Neuron (in vitro differentiated cells): ENCODE results near the gene PIK3CD.

ENCODE experiments used
- H2AFZ ChIP-seq: one replicate; pipeline ENCODE4 v1.6.1; 2013; ENCODE audit warnings: low read depth, mild to moderate bottlenecking, inconsistent platforms, low read length, moderate library complexity
- H3K27me3 ChIP-seq: one replicate; pipeline ENCODE4 v1.6.1; 2013; ENCODE audit warnings: low read length; ENCODE audit not compliant: insufficient read depth
- H3K36me3 ChIP-seq: one replicate; pipeline ENCODE4 v1.6.1; 2013; ENCODE audit warnings: low read length; ENCODE audit not compliant: insufficient read depth
- H3K4me1 ChIP-seq: one replicate; pipeline ENCODE4 v1.6.1; 2013; ENCODE audit warnings: low read length; ENCODE audit not compliant: insufficient read depth
- H3K4me3 ChIP-seq: 2 replicates; pipeline ENCODE4 v1.5.1; 2013; ENCODE audit warnings: mild to moderate bottlenecking, low read length, moderate library complexity
- H3K9me3 ChIP-seq: one replicate; pipeline ENCODE4 v1.6.1; 2013; ENCODE audit warnings: low read length

Gene PIK3CD

DNA sequence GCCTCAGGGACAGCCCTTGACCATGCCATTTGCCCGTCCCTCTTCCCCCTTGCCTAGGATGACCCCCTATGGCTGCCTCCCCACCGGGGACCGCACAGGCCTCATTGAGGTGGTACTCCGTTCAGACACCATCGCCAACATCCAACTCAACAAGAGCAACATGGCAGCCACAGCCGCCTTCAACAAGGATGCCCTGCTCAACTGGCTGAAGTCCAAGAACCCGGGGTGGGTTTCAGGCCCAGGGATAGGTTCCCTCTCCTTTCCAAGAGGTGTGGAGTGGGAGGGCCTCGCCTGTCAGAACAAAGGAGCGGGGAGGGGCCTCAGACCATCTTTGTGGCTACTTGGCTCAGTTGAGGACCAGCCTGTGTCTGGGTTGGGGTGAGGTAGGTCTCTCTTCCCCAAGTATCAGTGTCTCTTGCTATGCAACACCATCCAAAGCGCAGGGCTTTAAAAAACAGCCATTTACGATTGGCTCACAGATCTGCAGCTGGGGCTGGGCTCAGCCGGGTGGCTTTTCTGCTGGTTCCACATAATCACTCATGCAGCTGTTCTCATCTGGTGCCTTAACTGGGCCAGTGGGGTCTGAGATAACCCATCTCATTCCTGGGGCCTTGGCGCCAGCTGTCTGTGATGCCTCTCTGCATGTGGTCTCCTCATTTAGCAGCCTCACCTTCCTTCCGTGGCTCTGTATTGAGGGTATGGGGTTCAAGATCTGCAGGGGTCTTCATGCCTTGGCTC lies 71.7 kb downstream of the PIK3CD start:
- no peak overlapping the region for H3K4me3 ChIP-seq
- H3K27me3 ChIP-seq = no peaks in the 10 kb centered on the region
- no peaks in the 10 kb centered on the region for H3K4me1 ChIP-seq
- H3K9me3 ChIP-seq = peaks cover 1% of the 10 kb centered on the region
- H2AFZ ChIP-seq = no peak overlapping the region
- H3K36me3 ChIP-seq = peaks cover 3% of the 10 kb centered on the region

DNA sequence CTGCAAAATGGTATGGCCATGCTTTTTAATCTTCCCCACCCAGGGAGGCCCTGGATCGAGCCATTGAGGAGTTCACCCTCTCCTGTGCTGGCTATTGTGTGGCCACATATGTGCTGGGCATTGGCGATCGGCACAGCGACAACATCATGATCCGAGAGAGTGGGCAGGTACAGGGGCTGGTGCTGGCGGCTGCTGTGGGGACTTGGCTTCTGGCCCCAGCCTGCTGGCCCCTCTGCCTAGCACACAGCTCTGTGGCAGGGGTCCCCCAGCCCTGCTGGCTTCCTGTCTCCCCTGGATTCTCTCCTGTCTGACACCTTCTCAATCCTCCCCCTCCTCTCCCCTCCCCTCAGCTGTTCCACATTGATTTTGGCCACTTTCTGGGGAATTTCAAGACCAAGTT lies 72.4 kb downstream of the PIK3CD start:
- Histone ChIP-seq H3K9me3 (peaks cover 1% of the 10 kb centered on the region), H3K4me1 (no peaks in the 10 kb centered on the region), H3K4me3 (no peak overlapping the region), H3K36me3 (peaks cover 10% of the 10 kb centered on the region), H3K27me3 (no peaks in the 10 kb centered on the region), H2AFZ (no peak overlapping the region)

- Histone ChIP-seq H3K4me3 (no peak overlapping the region), H3K9me3 (peaks cover 1% of the 10 kb centered on the region), H3K4me1 (no peaks in the 10 kb centered on the region), H3K36me3 (peaks cover 17% of the 10 kb centered on the region), H3K27me3 (no peaks in the 10 kb centered on the region), H2AFZ (no peak overlapping the region)
Measured at GRCh38 chr1:9724706-9725476, 73.4 kb downstream of the PIK3CD start.

GRCh38 chr1:9726406-9726805 lies 74.9 kb downstream of the PIK3CD start:
- H2AFZ ChIP-seq = no peak overlapping the region
- H3K36me3 ChIP-seq = peaks cover 31% of the 10 kb centered on the region
- H3K27me3 ChIP-seq = no peaks in the 10 kb centered on the region
- H3K4me3 ChIP-seq = no peak overlapping the region
- no peaks in the 10 kb centered on the region for H3K4me1 ChIP-seq
- peaks cover 1% of the 10 kb centered on the region for H3K9me3 ChIP-seq

DNA sequence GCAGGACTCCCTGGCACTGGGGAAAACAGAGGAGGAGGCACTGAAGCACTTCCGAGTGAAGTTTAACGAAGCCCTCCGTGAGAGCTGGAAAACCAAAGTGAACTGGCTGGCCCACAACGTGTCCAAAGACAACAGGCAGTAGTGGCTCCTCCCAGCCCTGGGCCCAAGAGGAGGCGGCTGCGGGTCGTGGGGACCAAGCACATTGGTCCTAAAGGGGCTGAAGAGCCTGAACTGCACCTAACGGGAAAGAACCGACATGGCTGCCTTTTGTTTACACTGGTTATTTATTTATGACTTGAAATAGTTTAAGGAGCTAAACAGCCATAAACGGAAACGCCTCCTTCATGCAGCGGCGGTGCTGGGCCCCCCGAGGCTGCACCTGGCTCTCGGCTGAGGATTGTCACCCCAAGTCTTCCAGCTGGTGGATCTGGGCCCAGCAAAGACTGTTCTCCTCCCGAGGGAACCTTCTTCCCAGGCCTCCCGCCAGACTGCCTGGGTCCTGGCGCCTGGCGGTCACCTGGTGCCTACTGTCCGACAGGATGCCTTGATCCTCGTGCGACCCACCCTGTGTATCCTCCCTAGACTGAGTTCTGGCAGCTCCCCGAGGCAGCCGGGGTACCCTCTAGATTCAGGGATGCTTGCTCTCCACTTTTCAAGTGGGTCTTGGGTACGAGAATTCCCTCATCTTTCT lies 75.5 kb downstream of the PIK3CD start:
- Histone ChIP-seq H3K4me3 (no peak overlapping the region), H3K27me3 (no peaks in the 10 kb centered on the region), H3K36me3 (peaks cover 37% of the 10 kb centered on the region), H3K9me3 (peaks cover 1% of the 10 kb centered on the region), H3K4me1 (no peaks in the 10 kb centered on the region), H2AFZ (no peak overlapping the region)

GRCh38 chr1:9728451-9729295 lies 77.1 kb downstream of the PIK3CD start:
- peaks cover 7% of the 10 kb centered on the region for H3K9me3 ChIP-seq
- peaks cover 53% of the 10 kb centered on the region for H3K36me3 ChIP-seq
- H3K27me3 ChIP-seq = no peaks in the 10 kb centered on the region
- H3K4me3 ChIP-seq = no peak overlapping the region
- no peaks in the 10 kb centered on the region for H3K4me1 ChIP-seq
- H2AFZ ChIP-seq = no peak overlapping the region

DNA sequence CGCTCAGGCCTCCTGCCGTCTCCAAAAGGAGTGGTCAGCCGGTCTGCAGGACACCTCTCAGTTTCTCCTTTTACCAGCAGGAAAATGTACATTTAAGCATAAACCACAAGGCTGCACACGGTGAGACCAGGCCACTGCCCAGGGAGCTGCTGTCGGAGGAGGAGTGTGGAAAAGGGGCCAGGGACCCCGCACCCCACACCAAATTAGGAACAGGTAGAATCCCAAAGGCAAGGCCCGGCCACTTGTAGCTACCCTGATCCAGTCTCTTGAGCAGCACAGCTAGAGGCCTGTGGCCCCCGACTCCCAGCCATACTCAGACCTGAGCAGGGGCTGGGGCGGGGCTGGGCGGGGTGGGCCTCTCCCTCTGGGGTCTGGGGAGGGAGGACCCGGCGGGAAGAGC lies 78.0 kb downstream of the PIK3CD start:
- H3K4me1 ChIP-seq = no peaks in the 10 kb centered on the region
- H3K4me3 ChIP-seq = no peak overlapping the region
- no peaks in the 10 kb centered on the region for H3K27me3 ChIP-seq
- H3K9me3 ChIP-seq = peaks cover 10% of the 10 kb centered on the region
- no peak overlapping the region for H2AFZ ChIP-seq
- H3K36me3 ChIP-seq = peaks cover 61% of the 10 kb centered on the region

DNA sequence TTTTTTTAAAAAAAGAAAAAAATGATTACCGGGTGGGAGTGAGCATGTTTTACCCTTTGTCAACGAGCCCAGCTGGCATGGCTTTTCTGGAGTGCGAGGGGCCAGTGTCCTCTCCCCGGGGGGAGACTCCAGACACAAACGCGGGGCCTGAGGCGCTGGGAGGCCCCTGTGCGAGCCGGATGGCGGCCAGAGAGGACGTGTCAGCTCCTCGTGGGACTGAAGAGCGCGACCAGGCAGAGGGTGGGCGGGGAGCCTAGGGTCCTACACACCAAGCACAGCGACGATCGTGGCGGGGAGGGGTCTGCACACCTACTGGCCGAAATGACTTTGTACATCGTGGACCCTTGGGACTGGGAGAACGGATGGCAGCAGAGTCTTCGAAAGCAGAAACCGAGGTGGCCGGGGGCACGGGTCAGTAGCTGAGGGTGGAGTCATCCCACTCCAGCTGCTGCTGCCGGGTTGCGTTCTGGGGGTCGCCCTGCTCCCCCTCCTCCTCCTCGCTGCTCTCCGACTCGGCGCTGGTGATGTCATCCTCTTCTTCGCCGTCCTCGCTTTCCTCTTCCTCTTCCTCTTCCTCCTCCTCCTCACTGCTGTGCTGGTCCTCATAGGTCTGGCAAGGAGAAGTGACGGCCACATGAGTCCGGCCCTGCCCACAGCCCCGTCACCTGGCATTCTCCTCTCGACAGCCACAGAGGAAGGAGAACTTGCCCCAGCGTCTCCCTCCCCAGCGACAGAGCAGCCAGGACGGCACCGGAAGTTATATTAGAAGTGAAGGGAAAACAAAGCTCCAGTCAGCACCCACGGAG lies 78.8 kb downstream of the PIK3CD start:
- H3K36me3 ChIP-seq = peaks cover 69% of the 10 kb centered on the region
- peaks cover 10% of the 10 kb centered on the region for H3K9me3 ChIP-seq
- H3K27me3 ChIP-seq = no peaks in the 10 kb centered on the region
- no peak overlapping the region for H3K4me3 ChIP-seq
- H3K4me1 ChIP-seq = no peaks in the 10 kb centered on the region
- H2AFZ ChIP-seq = no peak overlapping the region

GRCh38 chr1:9731051-9731537 lies 79.6 kb downstream of the PIK3CD start:
- Histone ChIP-seq H3K4me3 (no peak overlapping the region), H2AFZ (no peak overlapping the region), H3K9me3 (peaks cover 10% of the 10 kb centered on the region), H3K36me3 (peaks cover 77% of the 10 kb centered on the region), H3K4me1 (no peaks in the 10 kb centered on the region), H3K27me3 (no peaks in the 10 kb centered on the region)

GRCh38 chr1:9731561-9731960 lies 80.0 kb downstream of the PIK3CD start:
- H3K4me3 ChIP-seq = no peak overlapping the region
- no peaks in the 10 kb centered on the region for H3K27me3 ChIP-seq
- H2AFZ ChIP-seq = no peak overlapping the region
- H3K36me3 ChIP-seq = peaks cover 82% of the 10 kb centered on the region
- H3K4me1 ChIP-seq = no peaks in the 10 kb centered on the region
- peaks cover 10% of the 10 kb centered on the region for H3K9me3 ChIP-seq

DNA sequence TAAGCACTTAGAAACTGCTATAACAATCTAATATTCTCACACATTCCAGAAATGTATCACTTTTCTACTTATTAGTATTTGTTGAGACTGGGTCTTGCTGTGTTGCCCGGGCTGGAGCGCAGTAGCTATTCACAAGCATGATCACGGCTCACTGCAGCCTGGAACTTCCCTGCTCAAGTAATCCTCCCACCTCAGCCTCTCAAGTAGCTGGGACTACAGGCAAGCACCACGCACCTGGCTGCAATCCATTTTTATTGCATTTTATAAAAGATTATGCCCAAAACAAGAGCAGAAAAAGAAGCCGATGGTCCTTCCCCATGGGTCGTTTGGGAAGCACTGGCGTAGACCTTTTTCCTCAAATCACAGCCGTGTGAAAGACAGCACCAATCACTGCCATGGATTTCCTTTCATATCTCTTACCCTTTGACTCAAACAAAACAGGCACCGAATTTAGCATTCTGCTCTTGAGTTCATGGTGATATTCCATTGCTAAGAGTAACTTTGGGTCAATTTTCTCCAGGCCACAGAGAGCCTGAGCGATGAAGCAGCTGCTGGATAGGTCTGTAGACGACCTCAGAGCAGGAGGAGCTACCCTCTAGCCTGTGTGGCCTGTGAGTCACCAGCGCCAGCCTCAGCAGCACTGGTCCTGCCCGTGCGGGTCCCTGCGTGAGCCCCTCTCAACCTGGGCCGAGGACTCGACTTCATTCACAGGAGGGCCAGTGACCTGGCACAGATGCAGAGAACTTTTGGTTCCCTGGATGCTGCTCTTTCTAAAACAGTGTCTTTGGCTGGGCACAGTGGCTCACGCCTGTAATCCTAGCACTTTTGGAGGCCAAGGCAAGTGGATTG lies 80.8 kb downstream of the PIK3CD start:
- H3K36me3 ChIP-seq = peaks cover 87% of the 10 kb centered on the region
- no peak overlapping the region for H2AFZ ChIP-seq
- H3K4me3 ChIP-seq = no peak overlapping the region
- H3K4me1 ChIP-seq = no peaks in the 10 kb centered on the region
- no peaks in the 10 kb centered on the region for H3K27me3 ChIP-seq
- peaks cover 10% of the 10 kb centered on the region for H3K9me3 ChIP-seq
